Uterus (tissue), 2 donors: ENCODE data around the gene TXNDC15.

Experiments
- POLR2A ChIP-seq, 2 donors: fragments of 450-650 bp; IDR thresholded peaks; one replicate each; pipeline ENCODE4 v1.6.1; 2016; ENCODE audit warnings: antibody characterized with exemption in 2 of 2, mild to moderate bottlenecking in 1 of 2, moderate library complexity in 1 of 2
- TF ChIP-seq, protein P1 (sequence below), 4 experiments: fragments of 200-600 bp in 2 of 4; fragments of 450-650 bp in 2 of 4; sonication (generic) in 2 of 4; IDR thresholded peaks; one replicate each; pipeline ENCODE4 v1.5.1; 2016 to 2019; ENCODE audit warnings: antibody characterized with exemption in 4 of 4, mild to moderate bottlenecking in 2 of 4, moderate library complexity in 1 of 4

DNA sequence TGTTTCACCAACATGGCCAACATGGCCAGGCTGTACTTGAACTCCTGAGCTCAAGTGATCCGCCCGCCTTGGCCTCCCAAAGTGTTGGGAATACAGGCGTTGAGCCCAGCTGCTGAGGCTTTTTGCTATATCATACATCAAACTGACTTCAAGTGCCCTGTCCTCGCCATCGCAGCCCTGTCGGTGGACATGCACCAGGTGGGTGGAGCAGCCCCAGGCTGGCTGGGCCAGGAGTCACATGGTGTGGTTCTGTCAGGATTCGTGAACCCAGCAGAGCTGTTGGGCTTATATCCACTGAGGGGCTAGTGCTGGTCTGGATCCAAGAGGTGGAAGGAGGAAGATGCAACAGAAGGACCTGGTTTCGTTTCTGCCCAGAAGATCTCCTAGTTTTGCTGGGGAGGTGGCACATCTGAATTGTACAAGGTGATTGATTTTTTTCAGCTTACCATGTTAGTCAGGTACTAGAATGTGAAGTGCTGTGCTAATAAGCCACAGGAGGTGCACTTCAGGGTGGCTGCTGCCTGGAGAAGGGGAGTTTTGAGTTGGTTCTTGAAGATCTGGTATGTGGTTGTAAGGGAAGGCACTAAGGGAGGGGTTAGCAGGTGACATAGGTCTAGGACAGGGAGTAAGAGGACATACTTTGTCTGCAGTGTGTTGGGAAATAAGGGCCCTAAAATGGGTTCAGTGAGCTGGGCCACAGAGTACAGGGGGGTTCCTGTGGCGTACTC, 46.8 kb downstream of the TXNDC15 start:
- TF ChIP-seq, protein P1, sequence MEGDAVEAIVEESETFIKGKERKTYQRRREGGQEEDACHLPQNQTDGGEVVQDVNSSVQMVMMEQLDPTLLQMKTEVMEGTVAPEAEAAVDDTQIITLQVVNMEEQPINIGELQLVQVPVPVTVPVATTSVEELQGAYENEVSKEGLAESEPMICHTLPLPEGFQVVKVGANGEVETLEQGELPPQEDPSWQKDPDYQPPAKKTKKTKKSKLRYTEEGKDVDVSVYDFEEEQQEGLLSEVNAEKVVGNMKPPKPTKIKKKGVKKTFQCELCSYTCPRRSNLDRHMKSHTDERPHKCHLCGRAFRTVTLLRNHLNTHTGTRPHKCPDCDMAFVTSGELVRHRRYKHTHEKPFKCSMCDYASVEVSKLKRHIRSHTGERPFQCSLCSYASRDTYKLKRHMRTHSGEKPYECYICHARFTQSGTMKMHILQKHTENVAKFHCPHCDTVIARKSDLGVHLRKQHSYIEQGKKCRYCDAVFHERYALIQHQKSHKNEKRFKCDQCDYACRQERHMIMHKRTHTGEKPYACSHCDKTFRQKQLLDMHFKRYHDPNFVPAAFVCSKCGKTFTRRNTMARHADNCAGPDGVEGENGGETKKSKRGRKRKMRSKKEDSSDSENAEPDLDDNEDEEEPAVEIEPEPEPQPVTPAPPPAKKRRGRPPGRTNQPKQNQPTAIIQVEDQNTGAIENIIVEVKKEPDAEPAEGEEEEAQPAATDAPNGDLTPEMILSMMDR (IDR thresholded peaks at IDR 0.05), result no peak
- no peak for TF ChIP-seq POLR2A (IDR thresholded peaks at IDR 0.05)
